Heart left ventricle (tissue), 16 donors: ENCODE results near the gene MYO7B. TPM values are rescaled to one million over a fixed set of nuclear protein-coding genes. Genes with fewer than 3 reads are reported as not detected.

ENCODE experiments used
- ATAC-seq, 4 donors: fragments of 200-7000 bp; cut with Tn5 transposase; one replicate each; pipeline ENCODE4 v1.9.1; 2020 to 2022; ENCODE audit warnings: moderate library complexity in 4 of 4, mild to moderate bottlenecking in 3 of 4, moderate number of reproducible peaks in 1 of 4
- DNase-seq, 5 donors: peaks; one replicate each; pipeline ENCODE4 v3.0.0-alpha.2; 2020
- H3K27ac ChIP-seq, 12 donors: fragments of 200-600 bp; sonication (generic) in 4 of 12; one replicate each; pipeline versions ENCODE4 v1.5.0 to v1.8.0; 2016 to 2022; ENCODE audit warnings: mild to moderate bottlenecking in 2 of 12
- H3K27me3 ChIP-seq, 9 donors: fragments of 200-600 bp; sonication (generic) in 2 of 9; one replicate each; pipeline versions ENCODE4 v1.5.1 to v1.8.0; 2016 to 2022; ENCODE audit warnings: mild to moderate bottlenecking in 3 of 9
- H3K36me3 ChIP-seq, 9 donors: fragments of 200-600 bp; sonication (generic) in 2 of 9; one replicate each; pipeline versions ENCODE4 v1.5.0 to v1.8.0; 2018 to 2022; ENCODE audit warnings: mild to moderate bottlenecking in 2 of 9
- H3K4me1 ChIP-seq, 12 donors: fragments of 200-600 bp; sonication (generic) in 4 of 12; one replicate each; pipeline versions ENCODE4 v1.5.0 to v1.8.0; 2016 to 2022; ENCODE audit warnings: mild to moderate bottlenecking in 3 of 12
- H3K4me3 ChIP-seq, 12 donors: fragments of 200-600 bp; sonication (generic) in 4 of 12; one replicate each; pipeline versions ENCODE4 v1.5.0 to v1.8.0; 2017 to 2022; ENCODE audit warnings: mild to moderate bottlenecking in 9 of 12, moderate library complexity in 4 of 12
- H3K9me3 ChIP-seq, 12 donors: fragments of 200-600 bp; sonication (generic) in 4 of 12; one replicate each; pipeline versions ENCODE4 v1.5.0 to v1.8.0; 2016 to 2022; ENCODE audit warnings: mild to moderate bottlenecking in 1 of 12
- POLR2A ChIP-seq, 2 donors: fragments of 450-650 bp; IDR thresholded peaks; one replicate each; pipeline ENCODE4 v1.6.1; 2017; ENCODE audit warnings: antibody characterized with exemption in 2 of 2, mild to moderate bottlenecking in 2 of 2, moderate library complexity in 2 of 2
- WGBS, 4 donors: extraction: QIAGEN DNeasy Blood & Tissue Kit in 2 of 4; methylation state at CpG; one replicate each; pipeline versions ENCODE4 v1.1.5 to v1.1.7; 2013 to 2018; 5-methylcytosine and 5-hydroxymethylcytosine counted together
- intact Hi-C, 10 donors: fragments of 100-400 bp; cut with DNase I; formaldehyde crosslinking; loops; one replicate each; pipeline versions ENCODE4 v1.11.1 to v1.14.2; 2022
- polyA plus RNA-seq, 2 donors: library from polyadenylated mRNA; stranded (reverse); fragments of 200-250 nt; gene quantifications; one replicate each; pipeline ENCODE4 v1.2.3, GENCODE V29; 2013
- total RNA-seq, 9 donors: library from RNA; depleted of rRNA in 2 of 9; stranded (reverse); fragments of >200 nt in 2 of 9; fragmentation: NEBNext Ultra II Directional in 3 of 9; extraction: Animal tissue kit (Norgen Biotek cat#: 25700) in 3 of 9; gene quantifications; one replicate each; pipeline versions ENCODE4 v1.1.0 to v1.2.4, GENCODE V29; 2016 to 2023
- TF ChIP-seq, protein P1 (sequence below), 12 donors: fragments of 200-600 bp; sonication (generic) in 4 of 12; IDR thresholded peaks; one replicate each; pipeline versions ENCODE4 v1.5.0 to v1.8.0; 2018 to 2022; ENCODE audit warnings: antibody characterized with exemption in 12 of 12, mild to moderate bottlenecking in 5 of 12
- donor health status: ischemic (EF 13 %, LVEDD 7.1; RV severe dilation, severe dysfunction).
- donor health status: healthy with polysubstance abuse.
- donor health status: DM: no; HTN: yes; CAD: no.
- donor health status: DM: no; HTN: no; CAD: no.
- donor health status: ischemic (EF 25% LVEDD 6.9; RV normal size, moderate dysfunction).
- donor health status: ischemic (EF 25% LVEDD 5.7; RV mildly dilated, moderate dysfunction).
- donor health status: healthy.
- donor health status: DM: yes; HTN: yes; CAD: no.
- donor health status: ischemic (EF 35%, LVEDD 5.7; RV mildly dilated, moderate dysfunction).
- donor health status: nonischemic (EF 11% LVEDD 7.7; RV severe dilation, severe dysfunction).
- donor health status: DM: yes; HTN: yes; CAD: no.
- donor health status: PGD.
- donor health status: ischemic (EF 29% LVEDD 5.4; RV normal size, mild dysfunction).
- donor health status: nonischemic (EF 23%, LVEDD 6.1; RV moderate dilation, normal function).

MYO7B gene
- total and polyA plus RNA-seq, 11 donors: 0.20 to 2.1 (median 0.90) TPM

DNA sequence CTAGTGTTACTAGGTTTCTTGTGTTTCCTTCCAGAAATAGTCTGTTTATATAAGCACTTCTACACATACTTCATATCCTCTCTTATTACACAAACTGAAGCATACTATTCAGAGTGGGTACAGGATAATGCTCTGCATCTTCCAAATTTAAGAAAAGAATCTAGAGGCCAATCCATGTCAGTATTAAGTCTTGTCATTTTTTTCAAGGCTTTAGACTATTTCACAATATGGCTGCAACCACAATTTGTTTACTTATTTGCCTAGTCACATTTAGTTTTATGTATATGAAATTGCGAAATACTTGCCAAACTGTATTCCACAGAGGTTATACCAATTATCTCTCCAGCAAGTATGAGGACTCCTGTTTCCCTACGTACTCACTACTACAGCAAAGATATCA, 37.1 kb upstream of the MYO7B start:
- H3K36me3 ChIP-seq: peaks cover 2 to 99% (median 97%) of the 10 kb centered on the region in 9 donors
- H3K4me1 ChIP-seq: no peaks in the 10 kb centered on the region
- TF ChIP-seq, protein P1, sequence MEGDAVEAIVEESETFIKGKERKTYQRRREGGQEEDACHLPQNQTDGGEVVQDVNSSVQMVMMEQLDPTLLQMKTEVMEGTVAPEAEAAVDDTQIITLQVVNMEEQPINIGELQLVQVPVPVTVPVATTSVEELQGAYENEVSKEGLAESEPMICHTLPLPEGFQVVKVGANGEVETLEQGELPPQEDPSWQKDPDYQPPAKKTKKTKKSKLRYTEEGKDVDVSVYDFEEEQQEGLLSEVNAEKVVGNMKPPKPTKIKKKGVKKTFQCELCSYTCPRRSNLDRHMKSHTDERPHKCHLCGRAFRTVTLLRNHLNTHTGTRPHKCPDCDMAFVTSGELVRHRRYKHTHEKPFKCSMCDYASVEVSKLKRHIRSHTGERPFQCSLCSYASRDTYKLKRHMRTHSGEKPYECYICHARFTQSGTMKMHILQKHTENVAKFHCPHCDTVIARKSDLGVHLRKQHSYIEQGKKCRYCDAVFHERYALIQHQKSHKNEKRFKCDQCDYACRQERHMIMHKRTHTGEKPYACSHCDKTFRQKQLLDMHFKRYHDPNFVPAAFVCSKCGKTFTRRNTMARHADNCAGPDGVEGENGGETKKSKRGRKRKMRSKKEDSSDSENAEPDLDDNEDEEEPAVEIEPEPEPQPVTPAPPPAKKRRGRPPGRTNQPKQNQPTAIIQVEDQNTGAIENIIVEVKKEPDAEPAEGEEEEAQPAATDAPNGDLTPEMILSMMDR (IDR thresholded peaks at IDR 0.05): no peak
- H3K4me3 ChIP-seq: no peak overlapping the region
- WGBS, 4 donors: 87 to 91% (median 88%) methylated on average over 2 of the region's 2 CpGs
- H3K9me3 ChIP-seq: no peaks in the 10 kb centered on the region
- intact Hi-C loops: no loop called here
- ATAC-seq (no peak), DNase-seq (no peak)
- H3K27ac ChIP-seq: no peak overlapping the region
- H3K27me3 ChIP-seq: no peaks in the 10 kb centered on the region

DNA sequence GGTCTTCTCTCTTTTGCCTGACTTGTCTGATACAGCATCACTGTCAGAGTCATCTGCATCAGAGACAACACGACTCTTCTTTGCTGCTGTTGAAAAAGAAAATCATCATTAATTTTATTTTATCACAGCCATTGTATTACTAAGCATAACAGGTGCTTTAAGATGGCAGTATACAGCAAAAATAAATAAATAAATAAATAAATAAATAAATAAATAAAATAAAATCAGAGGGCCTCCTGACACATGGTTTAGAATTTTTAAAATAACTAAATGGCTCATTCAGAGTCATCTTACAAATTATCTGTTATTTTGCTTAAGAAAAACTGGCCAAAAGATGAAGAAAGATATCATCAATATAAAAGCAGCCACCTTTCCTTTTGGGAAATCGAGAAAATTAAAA, 32.0 kb upstream of the MYO7B start:
- H3K4me3 ChIP-seq: no peak overlapping the region
- no peaks in the 10 kb centered on the region for H3K9me3 ChIP-seq
- ATAC-seq (no peak), DNase-seq (no peak)
- WGBS, 4 donors: 92 to 97% (median 97%) methylated on average over 2 of the region's 2 CpGs
- no peak for TF ChIP-seq POLR2A (IDR thresholded peaks at IDR 0.05)
- TF ChIP-seq, protein P1 (IDR thresholded peaks at IDR 0.05): no peak
- intact Hi-C loops: no loop called here
- H3K36me3 ChIP-seq: peaks cover 0 to 74% (median 70%) of the 10 kb centered on the region in 9 donors
- H3K4me1 ChIP-seq: peaks cover 6 to 29% (median 17%) of the 10 kb centered on the region in 12 donors
- H3K27me3 ChIP-seq: no peaks in the 10 kb centered on the region
- H3K27ac ChIP-seq: no peak overlapping the region

DNA sequence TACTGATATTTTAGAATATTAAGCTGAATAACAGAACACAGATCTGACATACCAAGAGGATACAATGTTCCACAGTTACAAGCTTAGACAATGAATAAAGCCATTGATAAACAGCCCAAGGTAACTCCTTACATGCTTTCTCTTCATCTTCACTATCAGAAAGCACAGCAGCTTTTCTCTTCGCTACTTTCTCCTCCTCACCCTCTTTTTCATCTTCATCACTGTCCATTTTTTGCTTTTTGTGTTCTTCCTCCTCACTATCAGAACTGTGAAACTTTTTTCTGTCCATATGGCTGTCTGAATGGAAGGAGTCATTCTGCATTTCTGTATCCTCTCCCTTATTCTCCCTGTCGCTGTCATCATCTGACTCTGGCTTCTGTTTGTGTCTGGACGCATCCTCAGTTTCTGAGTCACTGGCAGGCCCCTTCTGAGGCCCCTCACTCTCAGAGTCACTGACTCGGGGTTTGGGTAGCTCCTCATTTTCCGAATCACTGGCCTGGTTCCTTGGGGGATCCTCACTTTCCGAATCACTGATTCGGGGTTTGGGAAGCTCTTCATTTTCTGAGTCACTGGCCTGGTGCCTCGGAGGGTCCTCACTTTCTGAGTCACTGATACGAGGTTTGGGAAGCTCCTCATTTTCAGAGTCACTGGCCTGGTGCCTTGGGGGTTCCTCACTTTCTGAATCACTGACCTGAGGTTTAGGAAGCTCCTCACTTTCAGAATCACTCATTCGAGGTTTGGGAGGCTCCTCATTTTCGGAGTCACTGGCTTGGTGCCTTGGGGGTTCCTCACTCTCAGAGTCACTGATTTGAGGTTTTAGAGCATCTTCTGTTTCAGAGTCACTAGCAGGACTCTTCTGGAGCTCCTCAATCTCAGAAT, 30.7 kb upstream of the MYO7B start:
- H3K27me3 ChIP-seq: no peaks in the 10 kb centered on the region
- no peak overlapping the region for H3K4me3 ChIP-seq
- H3K9me3 ChIP-seq: no peaks in the 10 kb centered on the region
- intact Hi-C loops: no loop called here
- 90 to 96% (median 92%) methylated on average over 10 to 11 of the region's 11 CpGs for WGBS, 4 donors
- DNase-seq (no peak), ATAC-seq (no peak)
- no peak for TF ChIP-seq POLR2A (IDR thresholded peaks at IDR 0.05)
- TF ChIP-seq, protein P1 (IDR thresholded peaks at IDR 0.05): no peak
- H3K27ac ChIP-seq: no peak overlapping the region
- peaks cover 11 to 42% (median 24%) of the 10 kb centered on the region in 12 donors for H3K4me1 ChIP-seq
- H3K36me3 ChIP-seq: peaks cover 0 to 61% (median 57%) of the 10 kb centered on the region in 9 donors

DNA sequence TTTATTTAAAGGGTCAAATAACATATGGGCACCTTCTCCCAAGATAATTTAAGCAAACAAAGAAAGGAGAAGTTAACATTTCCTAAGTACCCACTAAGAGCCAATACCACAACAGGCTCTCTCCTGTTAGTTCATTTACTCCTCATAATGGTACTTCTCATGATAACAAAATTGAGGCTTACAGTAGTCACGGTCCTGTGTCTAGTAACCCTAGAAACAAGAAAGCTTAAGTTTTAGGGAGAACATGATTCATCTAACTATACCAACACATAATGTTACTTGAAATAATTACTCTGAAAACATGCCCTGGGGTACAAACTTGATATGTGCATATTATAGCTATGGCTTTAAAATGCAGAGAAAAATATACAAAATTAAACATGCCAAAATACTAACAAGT, 29.0 kb upstream of the MYO7B start:
- TF ChIP-seq, protein P1 (IDR thresholded peaks at IDR 0.05): no peak
- no peak for TF ChIP-seq POLR2A (IDR thresholded peaks at IDR 0.05)
- ATAC-seq (no peak), DNase-seq (no peak)
- intact Hi-C loops: no loop called here
- no peak overlapping the region for H3K4me3 ChIP-seq
- WGBS, 4 donors: 59 to 83% (median 76%) methylated on average over 1 of the region's 1 CpG
- H3K4me1 ChIP-seq: peaks cover 11 to 46% (median 24%) of the 10 kb centered on the region in 12 donors
- peak overlapping the region in 1 of 12 donors; percentile 74 for H3K27ac ChIP-seq
- H3K27me3 ChIP-seq: no peaks in the 10 kb centered on the region
- no peaks in the 10 kb centered on the region for H3K9me3 ChIP-seq
- peaks cover 0 to 52% (median 40%) of the 10 kb centered on the region in 9 donors for H3K36me3 ChIP-seq
